SK-N-SH (cell line): ENCODE data around the gene TAF1A.

Source experiments
- CTCF ChIP-seq: fragments of 200-600 bp; sonication (generic); IDR thresholded peaks from 2 replicates; pipeline ENCODE4 v1.6.1; 2017; ENCODE audit warnings: antibody characterized with exemption, mild to moderate bottlenecking, moderate library complexity
- ELF1 ChIP-seq: IDR thresholded peaks from 2 replicates; pipeline ENCODE4 v1.4.0; 2012
- EP300 ChIP-seq, 2 experiments: IDR thresholded peaks; 2 replicates each; pipeline versions ENCODE4 v1.4.0 to v1.6.1; 2012; ENCODE audit warnings: borderline replicate concordance in 1 of 2, low read depth in 1 of 2, low read length in 1 of 2
- EZH2phosphoT487 ChIP-seq: fragments of 200-600 bp; sonication (generic); IDR thresholded peaks from 2 replicates; pipeline ENCODE4 v1.6.1; 2017; ENCODE audit warnings: low read depth, mixed run types, mild to moderate bottlenecking, antibody characterized with exemption, moderate library complexity, borderline replicate concordance
- JUND ChIP-seq: IDR thresholded peaks from 2 replicates; pipeline ENCODE4 v1.4.0; 2012
- MXI1 ChIP-seq: IDR thresholded peaks from 2 replicates; pipeline ENCODE4 v1.6.1; 2012; ENCODE audit warnings: mild to moderate bottlenecking, low read depth, low read length, improper control_type of control experiment
- POLR2AphosphoS5 ChIP-seq: IDR thresholded peaks from 2 replicates; pipeline ENCODE4 v1.6.1; 2012; ENCODE audit warnings: low read depth, low read length
- USF2 ChIP-seq: fragments of 150-350 bp; IDR thresholded peaks from 2 replicates; pipeline ENCODE4 v1.6.1; 2017; ENCODE audit warnings: antibody characterized with exemption, low read length, low read depth, borderline replicate concordance
- YY1 ChIP-seq: IDR thresholded peaks from 2 replicates; pipeline ENCODE4 v1.4.0; 2012; ENCODE audit warnings: low read depth, mild to moderate bottlenecking

DNA sequence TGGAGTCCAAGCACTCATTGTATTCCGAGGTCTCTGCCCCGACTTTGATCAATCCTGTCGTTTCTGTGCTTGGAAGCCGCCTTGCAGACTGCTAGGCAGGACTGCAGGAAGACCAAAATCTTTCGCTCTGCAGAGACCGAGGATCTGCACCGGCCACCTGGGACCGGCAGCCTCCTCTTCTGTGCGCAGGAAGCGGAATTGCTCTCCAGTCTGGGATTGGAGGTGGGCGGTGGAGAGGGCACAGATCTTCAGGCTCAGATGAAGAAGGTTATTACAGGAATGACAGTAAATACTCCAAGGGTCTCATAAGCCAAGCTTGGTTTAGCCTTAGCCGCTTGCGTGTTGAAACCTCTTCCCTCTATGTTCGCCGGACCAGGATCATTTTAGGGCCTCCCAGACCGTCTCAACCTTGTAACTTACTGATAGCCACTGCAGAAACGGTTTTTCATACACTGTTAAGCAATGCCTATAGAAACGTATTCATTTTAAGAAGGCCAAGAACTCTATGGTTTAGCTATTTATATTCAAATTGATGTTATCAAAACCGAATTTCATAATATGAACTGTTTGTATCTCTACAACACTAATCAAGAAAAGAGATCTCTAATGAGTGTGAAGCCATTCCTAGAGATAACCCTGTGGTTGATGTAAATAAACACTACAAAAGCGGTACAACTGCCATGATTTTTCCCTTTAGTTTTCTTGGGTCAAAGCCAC is 29.3 kb upstream of the TAF1A start:
- TF ChIP-seq CTCF (no peak), MXI1 (no peak), JUND (no peak), EZH2phosphoT487 (no peak), USF2 (no peak), YY1 (no peak), ELF1 (no peak), EP300 (IDR thresholded peaks at IDR 0.05; ENCODE audit: borderline replicate concordance in 1 of 2, low read depth in 1 of 2, low read length in 1 of 2) (no peak), POLR2AphosphoS5 (no peak)
